A673 (cell line): ENCODE results near the gene BTBD16. TPM values are rescaled to one million over a fixed set of nuclear protein-coding genes. Genes with fewer than 3 reads are reported as not detected.
A peak's percentile ranks its signal among the peaks of the same experiment; 100 is the strongest.

Source experiments
- BruUV-seq: library from RNA; stranded (reverse); fragments of 400-500 nt; replicated peaks from 2 replicates; lab custom pipeline; 2021; lab: Mats Ljungman, UMichigan
- CTCF ChIA-PET: fragments of 300-600 bp; sonication (Branson Sonifier 250); formaldehyde crosslinking; loops from one replicate; lab custom pipeline; 2022; ENCODE audit warnings: antibody characterized with exemption; lab: Charles Lee
- POLR2A ChIA-PET: fragments of 300-600 bp; sonication (Branson Sonifier 250); formaldehyde crosslinking; loops from one replicate; lab custom pipeline; 2022; ENCODE audit warnings: antibody characterized with exemption; ENCODE audit not compliant: low non-redundant PET; lab: Charles Lee
- DNase-seq: peaks from one replicate; pipeline ENCODE4 v3.0.0-alpha.2; 2015; ENCODE audit warnings: low spot score
- H3K27ac ChIP-seq: fragments of 200-600 bp; sonication (generic); 2 replicates; pipeline ENCODE4 v1.5.1; 2016; ENCODE audit warnings: mixed run types, low read depth, mild to moderate bottlenecking, mixed read lengths, antibody characterized with exemption, low read length; ENCODE audit not compliant: poor library complexity, severe bottlenecking
- H3K27me3 ChIP-seq: fragments of 200-600 bp; sonication (generic); replicated peaks from 2 replicates; pipeline ENCODE4 v1.6.1; 2017; ENCODE audit warnings: mixed run types, low read depth, mild to moderate bottlenecking, mixed read lengths, antibody characterized with exemption, low read length; ENCODE audit not compliant: insufficient read depth, poor library complexity
- H3K36me3 ChIP-seq: fragments of 200-600 bp; sonication (generic); 2 replicates; pipeline ENCODE4 v1.6.1; 2016; ENCODE audit warnings: mixed run types, mild to moderate bottlenecking, mixed read lengths, antibody characterized with exemption, low read length; ENCODE audit not compliant: insufficient read depth, poor library complexity, severe bottlenecking
- H3K4me1 ChIP-seq: fragments of 200-600 bp; sonication (generic); 2 replicates; pipeline ENCODE4 v1.6.1; 2017; ENCODE audit warnings: mixed run types, mild to moderate bottlenecking, mixed read lengths, antibody characterized with exemption, low read length; ENCODE audit not compliant: insufficient read depth, poor library complexity, severe bottlenecking
- H3K4me3 ChIP-seq: fragments of 200-600 bp; sonication (generic); 2 replicates; pipeline ENCODE4 v1.5.1; 2016; ENCODE audit warnings: low read depth, mixed run types, mild to moderate bottlenecking, mixed read lengths, low read length; ENCODE audit not compliant: poor library complexity, severe bottlenecking
- H3K9me3 ChIP-seq: fragments of 200-600 bp; sonication (generic); 2 replicates; pipeline ENCODE4 v1.6.1; 2016; ENCODE audit warnings: mixed run types, low read depth, mild to moderate bottlenecking, mixed read lengths, antibody characterized with exemption, low read length; ENCODE audit not compliant: poor library complexity, severe bottlenecking
- EZH2 ChIP-seq: fragments of 200-600 bp; sonication (generic); IDR thresholded peaks from 2 replicates; pipeline ENCODE4 v1.6.1; 2017; ENCODE audit warnings: borderline replicate concordance, low read depth, mild to moderate bottlenecking, mixed read lengths, antibody characterized with exemption, low read length; ENCODE audit not compliant: poor library complexity, severe bottlenecking
- intact Hi-C: fragments of 100-400 bp; cut with micrococcal nuclease; formaldehyde crosslinking; loops from one replicate; pipeline ENCODE4 v1.10.0; 2022; ENCODE audit not compliant: unreplicated experiment
- total RNA-seq: library from RNA; stranded (reverse); gene quantifications from 2 replicates; pipeline ENCODE4 v1.2.3, GENCODE V29; 2021
- TF ChIP-seq, protein P1 (sequence below): fragments of 300-800, 200-600 bp; sonication (generic); conservative IDR thresholded peaks from 2 replicates; pipeline ENCODE4 v1.5.1; 2017; ENCODE audit warnings: low read depth, mild to moderate bottlenecking, antibody characterized with exemption, low read length, moderate library complexity, mixed read lengths

Gene BTBD16
- total RNA-seq, 1 experiment from 2014 or later, result not detected

DNA sequence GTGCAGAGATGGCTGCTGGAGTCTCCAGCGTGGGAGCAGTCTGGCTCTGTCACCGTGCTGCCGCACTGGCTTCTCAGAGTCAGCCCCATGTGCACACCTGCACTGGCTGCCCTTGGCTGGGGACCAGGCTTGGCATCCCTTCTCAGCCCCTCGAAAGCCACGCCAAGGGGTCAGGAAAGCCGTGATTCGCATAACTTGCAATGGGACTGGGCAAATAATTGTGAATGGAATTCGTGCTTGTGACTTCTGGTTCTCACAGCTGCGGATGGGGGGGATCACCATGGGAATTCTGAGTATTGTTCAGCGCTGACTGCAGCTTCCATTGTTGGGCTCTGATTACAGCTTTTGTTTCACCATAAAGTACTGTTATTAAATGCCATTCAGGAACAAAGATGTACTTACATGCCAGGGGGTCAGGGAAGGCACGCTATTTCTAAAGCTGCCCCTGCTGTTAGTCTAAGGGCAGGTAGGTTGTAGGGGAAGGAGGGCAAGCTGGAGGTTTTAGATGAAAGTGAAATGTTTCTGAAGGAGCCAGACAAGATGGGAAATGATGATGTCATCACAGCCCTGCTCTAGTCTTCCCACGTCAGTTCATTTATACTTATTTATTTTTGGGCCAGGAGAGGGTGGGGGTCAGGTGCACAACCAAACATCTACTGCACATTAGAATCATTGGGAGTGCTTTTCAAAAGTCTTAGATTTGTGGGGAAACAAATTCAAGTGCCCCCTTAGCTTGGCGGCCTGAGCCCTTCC, 97.6 kb downstream of the BTBD16 start:
- ChIA-PET POLR2A (no interaction called here), CTCF (no interaction called here)
- no peak for TF ChIP-seq EZH2
- TF ChIP-seq, protein P1, sequence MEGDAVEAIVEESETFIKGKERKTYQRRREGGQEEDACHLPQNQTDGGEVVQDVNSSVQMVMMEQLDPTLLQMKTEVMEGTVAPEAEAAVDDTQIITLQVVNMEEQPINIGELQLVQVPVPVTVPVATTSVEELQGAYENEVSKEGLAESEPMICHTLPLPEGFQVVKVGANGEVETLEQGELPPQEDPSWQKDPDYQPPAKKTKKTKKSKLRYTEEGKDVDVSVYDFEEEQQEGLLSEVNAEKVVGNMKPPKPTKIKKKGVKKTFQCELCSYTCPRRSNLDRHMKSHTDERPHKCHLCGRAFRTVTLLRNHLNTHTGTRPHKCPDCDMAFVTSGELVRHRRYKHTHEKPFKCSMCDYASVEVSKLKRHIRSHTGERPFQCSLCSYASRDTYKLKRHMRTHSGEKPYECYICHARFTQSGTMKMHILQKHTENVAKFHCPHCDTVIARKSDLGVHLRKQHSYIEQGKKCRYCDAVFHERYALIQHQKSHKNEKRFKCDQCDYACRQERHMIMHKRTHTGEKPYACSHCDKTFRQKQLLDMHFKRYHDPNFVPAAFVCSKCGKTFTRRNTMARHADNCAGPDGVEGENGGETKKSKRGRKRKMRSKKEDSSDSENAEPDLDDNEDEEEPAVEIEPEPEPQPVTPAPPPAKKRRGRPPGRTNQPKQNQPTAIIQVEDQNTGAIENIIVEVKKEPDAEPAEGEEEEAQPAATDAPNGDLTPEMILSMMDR, result no peak
- no TSS peak for BruUV-seq
- Histone ChIP-seq H3K4me3 (no peak overlapping the region), H3K4me1 (peaks cover 4% of the 10 kb centered on the region), H3K27ac (no peak overlapping the region), H3K36me3 (no peaks in the 10 kb centered on the region), H3K9me3 (no peaks in the 10 kb centered on the region), H3K27me3 (peaks cover 29% of the 10 kb centered on the region)
- intact Hi-C loops, result no loop called here
- no peak for DNase-seq

DNA sequence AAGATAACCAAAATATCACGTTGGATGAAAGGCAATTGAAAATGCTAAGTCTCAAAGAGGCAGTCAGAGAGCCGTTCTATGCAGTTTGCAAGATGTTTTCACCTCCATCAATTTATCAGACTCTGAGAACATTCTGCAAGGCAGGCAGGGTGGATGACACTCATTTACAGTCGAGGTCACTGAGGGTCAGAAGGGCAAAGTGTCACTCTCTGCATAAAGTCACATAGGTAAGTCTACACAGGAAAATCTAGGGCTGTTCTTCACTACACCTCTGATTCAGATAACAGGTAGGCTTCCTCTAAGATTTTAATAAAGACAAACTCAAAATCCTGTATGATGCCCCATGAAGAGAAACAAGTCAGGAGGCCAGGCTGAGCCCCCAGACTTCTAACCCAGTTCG, 102.0 kb downstream of the BTBD16 start:
- Histone ChIP-seq H3K27me3 (peaks cover 19% of the 10 kb centered on the region), H3K4me1 (peaks cover 9% of the 10 kb centered on the region), H3K4me3 (no peak overlapping the region), H3K9me3 (no peaks in the 10 kb centered on the region), H3K27ac (no peak overlapping the region), H3K36me3 (no peaks in the 10 kb centered on the region)
- BruUV-seq, result no TSS peak
- ChIA-PET CTCF (no interaction called here), POLR2A (no interaction called here)
- TF ChIP-seq, protein P1, result no peak
- TF ChIP-seq EZH2, result no peak
- no peak for DNase-seq
- intact Hi-C loops, result no loop called here

DNA sequence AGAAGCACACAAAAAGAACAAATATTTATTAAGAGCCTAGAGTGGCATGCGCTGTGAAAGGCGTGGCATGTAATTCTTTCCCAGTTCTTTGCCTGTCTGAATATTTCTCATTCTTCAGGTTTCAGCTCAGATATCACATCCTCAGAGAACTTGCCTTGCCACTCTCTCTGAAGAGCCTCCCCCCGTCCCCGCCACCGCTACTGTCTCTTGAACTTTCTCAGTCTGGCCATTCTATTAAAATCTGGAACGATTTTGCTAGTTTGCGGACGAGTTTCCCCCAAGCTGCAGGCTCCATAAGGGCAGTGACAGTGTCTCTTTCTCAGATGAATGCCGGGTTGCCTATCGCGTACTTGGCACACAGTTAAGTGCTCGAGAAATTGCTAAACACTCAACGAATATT, 102.6 kb downstream of the BTBD16 start:
- no peak overlapping the region for H3K27ac ChIP-seq
- peak overlapping the region; percentile 67 for H3K4me3 ChIP-seq
- ChIA-PET CTCF (interaction anchor here (0.7 to 1.9 kb wide), 2 partner anchors 75 to 1282 kb away, joined by 3 to 10 read pairs; no protein-coding TSS in a partner anchor), POLR2A (no interaction called here)
- H3K9me3 ChIP-seq, result no peaks in the 10 kb centered on the region
- peaks cover 9% of the 10 kb centered on the region for H3K4me1 ChIP-seq
- BruUV-seq, result no TSS peak
- no peak for DNase-seq
- TF ChIP-seq, protein P1, result no peak
- TF ChIP-seq EZH2, result no peak
- peaks cover 19% of the 10 kb centered on the region for H3K27me3 ChIP-seq
- no peaks in the 10 kb centered on the region for H3K36me3 ChIP-seq
- intact Hi-C loops, result no loop called here
